Transverse colon (tissue), 3 donors: ENCODE measurements around the gene GMDS.

ENCODE experiments used
- EP300 ChIP-seq: sonication (generic); formaldehyde crosslinking; IDR thresholded peaks from one replicate; pipeline ENCODE4 v1.6.1; 2017; ENCODE audit warnings: antibody characterized with exemption, low read depth
- POLR2A ChIP-seq: fragments of 450-650 bp; IDR thresholded peaks from one replicate; pipeline ENCODE4 v1.6.1; 2016; ENCODE audit warnings: antibody characterized with exemption, mild to moderate bottlenecking, moderate library complexity
- TF ChIP-seq, protein P1 (sequence below), 5 experiments: fragments of 200-600 bp in 3 of 5; fragments of 450-650 bp in 2 of 5; sonication (generic) in 3 of 5; IDR thresholded peaks; 1 replicate in 2 of 5; 2 replicates in 3 of 5; pipeline ENCODE4 v1.5.1; 2016 to 2017; ENCODE audit warnings: antibody characterized with exemption in 5 of 5, inconsistent platforms in 3 of 5, mild to moderate bottlenecking in 2 of 5, moderate library complexity in 1 of 5

DNA sequence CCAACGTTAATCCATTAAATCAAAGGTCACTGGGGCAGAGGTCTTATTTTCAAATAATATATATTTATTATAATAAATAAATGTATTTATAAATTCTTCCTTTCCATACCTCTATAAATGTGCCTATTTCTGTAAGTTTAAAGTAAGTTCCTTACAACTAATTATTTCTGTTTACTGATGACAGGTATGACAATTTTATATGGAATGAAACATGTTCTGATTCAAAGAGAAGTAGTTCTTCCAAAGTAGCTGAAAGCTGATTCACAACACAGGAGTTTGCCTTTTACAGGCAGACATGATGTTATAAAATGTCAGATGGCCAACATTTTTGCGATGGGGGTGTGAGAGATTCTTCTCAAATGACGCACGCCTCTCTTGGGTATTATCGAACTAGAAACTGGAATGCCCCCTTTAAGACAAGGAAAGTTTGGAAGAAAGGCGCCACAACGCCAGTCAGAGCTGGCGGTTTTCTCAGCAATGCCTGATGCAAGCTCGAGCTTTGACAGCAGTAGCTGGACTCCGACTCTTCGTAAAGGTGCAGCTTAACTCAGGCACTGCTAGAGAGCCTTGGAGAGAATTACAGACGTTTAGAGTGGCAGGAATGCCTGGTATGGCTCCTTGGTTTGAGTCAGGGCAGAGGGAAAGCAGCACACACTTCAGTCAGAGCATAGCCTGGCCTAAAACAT, 543.6 kb downstream of the GMDS start:
- TF ChIP-seq, protein P1, sequence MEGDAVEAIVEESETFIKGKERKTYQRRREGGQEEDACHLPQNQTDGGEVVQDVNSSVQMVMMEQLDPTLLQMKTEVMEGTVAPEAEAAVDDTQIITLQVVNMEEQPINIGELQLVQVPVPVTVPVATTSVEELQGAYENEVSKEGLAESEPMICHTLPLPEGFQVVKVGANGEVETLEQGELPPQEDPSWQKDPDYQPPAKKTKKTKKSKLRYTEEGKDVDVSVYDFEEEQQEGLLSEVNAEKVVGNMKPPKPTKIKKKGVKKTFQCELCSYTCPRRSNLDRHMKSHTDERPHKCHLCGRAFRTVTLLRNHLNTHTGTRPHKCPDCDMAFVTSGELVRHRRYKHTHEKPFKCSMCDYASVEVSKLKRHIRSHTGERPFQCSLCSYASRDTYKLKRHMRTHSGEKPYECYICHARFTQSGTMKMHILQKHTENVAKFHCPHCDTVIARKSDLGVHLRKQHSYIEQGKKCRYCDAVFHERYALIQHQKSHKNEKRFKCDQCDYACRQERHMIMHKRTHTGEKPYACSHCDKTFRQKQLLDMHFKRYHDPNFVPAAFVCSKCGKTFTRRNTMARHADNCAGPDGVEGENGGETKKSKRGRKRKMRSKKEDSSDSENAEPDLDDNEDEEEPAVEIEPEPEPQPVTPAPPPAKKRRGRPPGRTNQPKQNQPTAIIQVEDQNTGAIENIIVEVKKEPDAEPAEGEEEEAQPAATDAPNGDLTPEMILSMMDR (IDR thresholded peaks at IDR 0.05), result no peak
- TF ChIP-seq POLR2A (no peak), EP300 (no peak)
